GM10266 (cell line): Measurements from ENCODE around the gene IKBKG.
A peak's percentile ranks its signal among the peaks of the same experiment; 100 is the strongest.

ENCODE experiments used
- DNase-seq: peaks from one replicate; pipeline ENCODE4 v3.0.0; 2012; ENCODE audit errors: extremely low spot score
- CTCF ChIP-seq: IDR thresholded peaks from 2 replicates; pipeline ENCODE4 v1.5.1; 2012; ENCODE audit warnings: mild to moderate bottlenecking, low read depth; ENCODE audit not compliant: control insufficient read depth, insufficient read depth; ENCODE audit errors: missing control alignments

Gene IKBKG

GRCh38 chrX:154515966-154516655 is 31.3 kb upstream of the IKBKG start, which contains the start of gene FAM3A:
FAM3A (minus strand) TSS chrX:154516232; CDS start chrX:154515772, 460 bp downstream.
- no peak for TF ChIP-seq CTCF
- DNase-seq: peak; percentile 92

GRCh38 chrX:154516656-154517100 is 30.7 kb upstream of the IKBKG start:
- no peak for DNase-seq
- no peak for TF ChIP-seq CTCF

- DNase-seq: no peak
- TF ChIP-seq CTCF: no peak
These were observed 30.2 kb upstream of the IKBKG start for GRCh38 chrX:154517101-154517781.

- no peak for DNase-seq
- no peak for TF ChIP-seq CTCF
These were observed 28.0 kb upstream of the IKBKG start for GRCh38 chrX:154519389-154519788.

- TF ChIP-seq CTCF: no peak
- no peak for DNase-seq
These were observed 21.6 kb upstream of the IKBKG start for GRCh38 chrX:154525606-154526490.

- peak; percentile 51 for TF ChIP-seq CTCF
These were observed 20.3 kb upstream of the IKBKG start for GRCh38 chrX:154526901-154527675.

More at GRCh38 chrX:154526901-154527675, 20.3 kb upstream of the IKBKG start:
- DNase-seq: peak; percentile 72
